Neuron (in vitro differentiated cells): ENCODE results near the gene TSPO2.

ENCODE experiments used
- H2AFZ ChIP-seq: one replicate; pipeline ENCODE4 v1.6.1; 2013; ENCODE audit warnings: low read depth, mild to moderate bottlenecking, inconsistent platforms, low read length, moderate library complexity
- H3K27me3 ChIP-seq: one replicate; pipeline ENCODE4 v1.6.1; 2013; ENCODE audit warnings: low read length; ENCODE audit not compliant: insufficient read depth
- H3K36me3 ChIP-seq: one replicate; pipeline ENCODE4 v1.6.1; 2013; ENCODE audit warnings: low read length; ENCODE audit not compliant: insufficient read depth
- H3K4me1 ChIP-seq: one replicate; pipeline ENCODE4 v1.6.1; 2013; ENCODE audit warnings: low read length; ENCODE audit not compliant: insufficient read depth
- H3K4me3 ChIP-seq: 2 replicates; pipeline ENCODE4 v1.5.1; 2013; ENCODE audit warnings: mild to moderate bottlenecking, low read length, moderate library complexity
- H3K9me3 ChIP-seq: one replicate; pipeline ENCODE4 v1.6.1; 2013; ENCODE audit warnings: low read length

The TSPO2 gene

DNA sequence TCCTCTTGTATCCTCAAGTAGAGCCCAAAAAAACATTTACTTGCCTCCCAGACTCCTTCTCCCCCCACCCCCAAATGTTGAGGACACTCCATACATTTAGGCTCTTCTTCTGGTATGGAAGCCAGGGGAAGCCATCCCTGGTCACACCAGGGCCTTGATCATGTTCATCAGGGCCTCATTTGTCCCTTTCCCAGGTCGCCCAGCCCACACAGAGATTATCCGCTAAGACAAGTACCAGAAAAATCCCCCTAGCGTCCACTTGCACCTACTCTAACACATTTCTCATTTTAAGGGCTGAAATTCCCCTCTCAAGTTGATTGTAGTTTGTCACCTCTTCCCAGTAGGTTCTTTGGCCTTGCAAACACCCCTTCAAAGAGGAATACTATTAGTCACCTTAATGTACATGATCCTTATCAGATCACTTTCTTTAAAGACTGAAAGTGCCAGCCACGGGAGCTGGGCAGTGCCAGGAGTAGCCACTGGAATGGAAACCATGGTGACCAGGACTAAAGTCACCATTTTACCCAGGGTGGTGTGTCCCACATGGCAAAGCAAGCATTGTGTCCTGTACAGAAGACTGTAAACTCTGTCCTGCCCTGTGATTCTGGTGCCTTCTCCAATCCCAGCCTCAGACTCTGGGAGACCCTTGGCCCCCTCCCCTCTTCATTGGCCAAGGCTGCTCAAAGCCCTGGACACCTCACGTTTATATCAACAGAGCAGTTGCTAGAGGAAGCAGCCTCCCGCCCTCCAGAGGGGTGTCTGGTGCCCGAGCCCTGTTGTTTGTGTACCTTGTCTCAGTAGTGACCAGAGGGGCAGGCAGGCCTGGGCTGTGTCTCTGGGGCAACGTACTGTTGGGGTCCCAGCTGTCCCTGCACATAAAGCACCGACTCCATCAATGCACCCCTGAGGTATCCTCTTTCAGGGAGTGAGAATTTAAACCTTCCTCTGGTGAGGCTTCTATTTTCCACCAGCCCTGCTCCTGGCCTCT lies 5.8 kb downstream of the TSPO2 start:
- Histone ChIP-seq H3K9me3 (no peaks in the 10 kb centered on the region), H3K4me1 (peaks cover 4% of the 10 kb centered on the region), H2AFZ (no peak overlapping the region), H3K36me3 (no peaks in the 10 kb centered on the region), H3K27me3 (no peaks in the 10 kb centered on the region), H3K4me3 (no peak overlapping the region)

DNA sequence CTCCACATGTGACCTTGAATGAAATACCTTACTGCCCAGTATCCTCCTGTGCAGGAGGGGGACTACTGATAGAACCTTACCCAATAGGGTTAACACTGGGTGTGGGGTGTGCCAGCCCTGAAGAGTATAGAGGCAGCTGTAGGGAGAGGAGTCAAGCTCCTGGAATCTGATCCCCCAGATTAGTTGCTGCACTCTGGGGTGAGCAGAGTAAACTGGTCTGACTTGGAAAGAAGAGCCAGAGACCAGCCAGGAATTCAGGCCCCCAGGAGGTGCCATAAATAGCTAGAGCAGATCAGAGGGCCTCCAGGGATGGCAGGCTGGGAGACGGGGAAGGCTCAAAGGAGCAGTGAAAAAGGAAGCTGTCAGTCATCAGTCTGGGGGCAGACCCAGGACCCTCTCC lies 7.3 kb downstream of the TSPO2 start:
- Histone ChIP-seq H3K4me1 (peaks cover 4% of the 10 kb centered on the region), H3K9me3 (no peaks in the 10 kb centered on the region), H3K27me3 (no peaks in the 10 kb centered on the region)

DNA sequence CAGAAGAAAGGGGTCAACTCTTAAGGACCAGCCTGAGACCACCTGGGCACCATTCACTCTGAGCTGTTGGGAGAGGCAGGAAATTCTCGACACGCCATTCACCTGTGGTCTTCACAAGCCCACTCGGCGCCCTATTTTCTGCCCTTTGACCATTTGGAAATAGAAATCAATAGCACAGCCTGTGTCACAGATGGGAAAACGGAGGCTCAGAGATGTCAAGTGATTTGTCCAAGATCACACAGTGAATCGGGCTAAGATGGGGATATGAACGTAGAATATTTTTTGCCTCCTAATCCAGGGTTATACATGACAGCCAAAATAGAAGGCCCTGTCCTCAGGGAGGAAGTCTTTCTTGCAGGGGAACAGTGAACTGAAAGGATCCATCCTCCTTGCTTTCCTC lies 7.7 kb downstream of the TSPO2 start:
- Histone ChIP-seq H3K4me1 (peaks cover 4% of the 10 kb centered on the region), H2AFZ (no peak overlapping the region), H3K27me3 (no peaks in the 10 kb centered on the region), H3K9me3 (no peaks in the 10 kb centered on the region), H3K4me3 (no peak overlapping the region), H3K36me3 (no peaks in the 10 kb centered on the region)

More for the DNA sequence above, 7.3 kb downstream of the TSPO2 start:
- Histone ChIP-seq H3K36me3 (no peaks in the 10 kb centered on the region), H2AFZ (no peak overlapping the region), H3K4me3 (no peak overlapping the region)

DNA sequence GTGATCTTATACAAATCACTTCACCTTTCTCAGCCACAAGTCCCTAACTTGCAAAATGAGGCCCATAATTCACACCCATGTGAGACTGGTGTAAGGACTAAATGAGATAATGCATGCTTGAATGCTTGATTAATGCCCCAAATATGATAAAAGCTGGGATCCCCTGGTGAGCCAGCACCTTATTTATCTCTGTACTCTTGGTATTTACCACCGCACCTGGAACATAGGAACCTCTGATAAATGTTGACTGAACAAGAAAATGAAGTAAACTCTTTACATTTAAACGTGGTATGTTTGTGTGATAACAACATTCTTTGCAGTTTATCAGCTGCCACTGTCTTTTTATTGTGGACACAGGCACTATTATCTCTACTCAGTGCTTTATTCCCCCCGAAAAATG lies 8.3 kb downstream of the TSPO2 start:
- H3K27me3 ChIP-seq, result no peaks in the 10 kb centered on the region
- no peaks in the 10 kb centered on the region for H3K9me3 ChIP-seq
- no peak overlapping the region for H2AFZ ChIP-seq
- no peaks in the 10 kb centered on the region for H3K36me3 ChIP-seq
- no peak overlapping the region for H3K4me3 ChIP-seq
- H3K4me1 ChIP-seq, result peaks cover 4% of the 10 kb centered on the region

DNA sequence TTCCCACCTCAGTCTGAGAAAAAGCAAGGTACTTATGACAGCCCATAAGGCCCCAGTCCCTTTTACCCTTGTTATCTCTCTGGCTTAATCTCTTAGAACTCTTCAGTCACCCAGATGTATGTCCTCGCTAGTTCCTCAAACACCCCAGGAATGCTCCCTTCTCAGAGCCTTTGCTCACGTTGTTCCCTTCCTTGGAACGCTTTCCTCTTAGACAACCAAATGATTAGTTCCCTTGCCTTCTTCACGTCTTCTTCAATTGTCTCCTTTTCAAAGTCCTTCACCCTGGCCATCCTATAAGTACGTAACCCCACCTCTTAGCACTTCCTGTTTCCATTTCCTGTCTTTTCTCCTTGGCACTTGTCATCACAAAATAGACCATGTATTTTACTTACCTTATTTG lies 9.6 kb downstream of the TSPO2 start:
- no peaks in the 10 kb centered on the region for H3K36me3 ChIP-seq
- peaks cover 4% of the 10 kb centered on the region for H3K4me1 ChIP-seq
- no peak overlapping the region for H3K4me3 ChIP-seq
- no peaks in the 10 kb centered on the region for H3K27me3 ChIP-seq
- H3K9me3 ChIP-seq, result no peaks in the 10 kb centered on the region
- H2AFZ ChIP-seq, result no peak overlapping the region

DNA sequence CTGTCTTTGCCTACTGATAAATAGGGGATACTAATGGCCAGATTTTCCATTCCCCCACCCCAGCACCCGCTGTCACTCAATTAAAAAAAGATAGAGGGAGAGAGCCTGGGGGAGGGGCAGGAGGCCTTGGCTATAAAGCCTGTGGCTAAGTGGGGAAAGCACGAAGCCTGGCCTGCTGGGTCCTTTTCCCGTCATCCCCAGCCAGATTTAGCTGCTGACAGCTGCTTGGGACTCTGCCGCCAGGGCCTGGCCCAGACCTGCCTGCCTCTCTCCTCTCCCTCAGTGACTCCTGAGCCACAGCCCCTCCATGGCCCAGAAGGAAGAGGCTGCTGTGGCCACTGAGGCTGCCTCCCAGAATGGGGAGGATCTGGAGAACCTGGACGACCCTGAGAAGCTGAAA lies 10.8 kb downstream of the TSPO2 start, which contains the start of gene APOBEC2:
APOBEC2 (plus strand) TSS at position 162 of the 400 bp plus-strand sequence; CDS start at position 308, 146 bp downstream.
- Histone ChIP-seq H3K4me1 (peaks cover 4% of the 10 kb centered on the region), H3K36me3 (no peaks in the 10 kb centered on the region), H3K27me3 (no peaks in the 10 kb centered on the region), H2AFZ (no peak within 1 kb of the TSS), H3K4me3 (no peak within 1 kb of the TSS), H3K9me3 (no peaks in the 10 kb centered on the region)

DNA sequence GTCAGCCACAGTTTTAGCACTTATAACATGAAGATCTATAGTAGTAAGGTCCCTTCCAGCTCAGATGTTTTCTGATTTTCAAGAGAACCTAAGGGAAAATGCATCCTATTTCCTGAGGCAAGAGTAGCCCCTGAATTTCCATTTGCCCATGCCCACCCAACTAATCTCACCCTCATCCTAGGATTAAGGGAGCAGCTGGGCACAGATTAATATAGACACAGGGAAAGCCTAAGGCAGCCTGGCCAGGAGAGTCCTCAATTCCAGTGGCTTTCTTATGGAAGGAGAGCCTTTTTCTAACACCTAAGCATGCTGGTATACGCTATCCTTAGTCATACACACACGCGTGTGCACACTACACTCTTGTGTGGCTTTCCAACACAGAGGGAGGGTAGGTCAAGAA lies 12.2 kb downstream of the TSPO2 start:
- Histone ChIP-seq H2AFZ (no peak overlapping the region), H3K4me1 (peaks cover 4% of the 10 kb centered on the region), H3K27me3 (no peaks in the 10 kb centered on the region), H3K4me3 (no peak overlapping the region), H3K36me3 (no peaks in the 10 kb centered on the region), H3K9me3 (no peaks in the 10 kb centered on the region)

DNA sequence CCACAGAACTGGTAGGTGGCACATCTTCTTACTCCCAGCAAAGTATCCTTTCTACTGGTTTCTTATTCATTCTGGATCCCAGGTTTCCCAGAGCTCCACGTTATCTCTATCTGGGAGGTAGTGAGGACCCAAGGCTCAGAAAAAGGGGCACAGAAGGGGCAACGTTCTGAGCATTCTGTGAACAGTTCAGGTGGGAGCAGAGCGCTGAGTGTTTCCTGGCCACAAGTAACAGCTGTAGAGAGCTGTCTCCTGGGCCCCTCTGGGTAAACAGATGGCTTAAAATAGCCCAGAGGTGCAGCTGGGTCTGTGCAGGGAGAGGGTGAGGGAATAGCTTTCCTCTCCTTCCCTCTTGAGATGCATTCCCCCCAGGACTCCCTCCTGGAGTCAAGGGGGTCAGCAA lies 12.9 kb downstream of the TSPO2 start:
- Histone ChIP-seq H3K4me1 (no peaks in the 10 kb centered on the region), H3K9me3 (no peaks in the 10 kb centered on the region), H3K36me3 (no peaks in the 10 kb centered on the region), H3K4me3 (no peak overlapping the region), H3K27me3 (no peaks in the 10 kb centered on the region), H2AFZ (no peak overlapping the region)

DNA sequence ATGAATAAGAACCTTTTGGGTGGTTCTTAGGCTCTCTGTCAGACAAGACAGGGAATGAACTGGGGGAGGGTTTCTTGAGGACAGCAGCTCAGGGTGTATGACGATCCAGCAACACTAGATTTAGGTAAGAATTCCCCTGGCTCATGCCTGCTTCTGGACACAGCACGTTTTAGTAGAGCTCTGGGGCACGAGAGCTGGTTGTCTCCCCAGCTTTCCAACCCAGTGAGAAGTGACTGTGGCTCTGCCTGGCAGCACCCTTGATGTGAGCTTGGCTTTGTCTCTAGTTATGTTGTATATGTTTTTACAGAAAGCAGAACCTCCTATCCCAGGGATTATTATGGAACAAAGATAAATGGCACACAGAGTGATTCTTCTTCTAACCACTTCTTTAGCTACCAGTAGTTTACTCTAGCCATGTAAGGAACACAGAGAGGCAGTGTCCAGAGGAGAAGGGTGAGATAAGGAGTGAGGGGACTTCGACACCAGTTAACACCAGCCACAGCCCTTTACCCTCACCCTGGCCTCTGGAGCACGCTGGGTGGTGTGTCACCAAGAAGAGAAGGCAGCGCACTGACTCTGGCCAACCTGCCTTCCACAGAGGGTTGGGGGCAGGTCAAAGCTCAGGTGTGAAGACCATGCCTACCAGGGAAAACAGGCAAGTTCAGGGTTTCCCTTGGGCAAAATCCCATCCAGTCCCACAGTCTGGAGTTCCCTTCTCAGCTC lies 14.7 kb downstream of the TSPO2 start:
- no peaks in the 10 kb centered on the region for H3K4me1 ChIP-seq
- no peaks in the 10 kb centered on the region for H3K9me3 ChIP-seq
- H3K36me3 ChIP-seq, result peaks cover 4% of the 10 kb centered on the region
- H3K27me3 ChIP-seq, result no peaks in the 10 kb centered on the region
- H3K4me3 ChIP-seq, result no peak overlapping the region
- no peak overlapping the region for H2AFZ ChIP-seq

DNA sequence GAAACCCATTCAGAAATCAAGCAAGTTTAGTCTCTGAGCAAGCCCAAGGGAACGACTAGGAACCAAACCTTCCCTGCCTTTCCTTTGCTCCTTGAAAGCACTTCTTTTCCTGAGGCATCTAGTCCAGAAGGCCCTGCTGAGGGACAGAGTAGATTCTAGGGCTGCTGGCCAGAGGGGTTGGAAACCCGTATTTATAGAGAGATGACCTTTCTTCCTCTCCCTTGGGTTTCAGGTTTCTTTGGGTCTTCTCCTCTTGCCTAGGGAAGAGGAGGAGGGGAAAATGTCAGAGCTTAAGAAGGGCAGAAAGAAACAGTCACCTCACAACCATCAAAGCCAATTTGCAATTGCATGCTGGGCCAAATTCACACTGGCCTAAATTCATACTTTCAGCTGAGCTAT lies 16.5 kb downstream of the TSPO2 start:
- H3K4me1 ChIP-seq, result no peaks in the 10 kb centered on the region
- no peaks in the 10 kb centered on the region for H3K9me3 ChIP-seq
- no peak overlapping the region for H3K4me3 ChIP-seq
- peaks cover 6% of the 10 kb centered on the region for H3K36me3 ChIP-seq
- no peaks in the 10 kb centered on the region for H3K27me3 ChIP-seq
- H2AFZ ChIP-seq, result no peak overlapping the region

DNA sequence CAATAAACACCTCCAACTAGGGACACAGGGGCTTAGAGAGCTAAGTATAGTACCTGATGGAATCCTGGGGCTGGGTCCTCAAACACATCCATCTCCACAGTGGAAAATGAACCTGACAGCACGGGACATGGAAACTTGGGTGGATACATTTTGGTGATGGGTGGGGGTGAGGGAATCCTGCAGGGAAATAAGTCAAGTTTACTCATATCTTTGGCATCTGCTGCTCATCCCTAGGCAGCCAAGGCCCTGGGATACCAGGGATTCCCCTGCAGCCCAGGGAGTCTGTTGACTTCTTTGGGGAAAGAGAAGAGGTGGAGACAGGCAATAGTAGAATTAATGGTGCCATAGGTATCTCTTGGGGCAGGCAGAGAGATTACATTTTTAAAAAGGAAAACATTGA lies 17.3 kb downstream of the TSPO2 start:
- no peaks in the 10 kb centered on the region for H3K27me3 ChIP-seq
- no peaks in the 10 kb centered on the region for H3K9me3 ChIP-seq
- H3K4me3 ChIP-seq, result no peak overlapping the region
- peaks cover 13% of the 10 kb centered on the region for H3K36me3 ChIP-seq
- no peak overlapping the region for H2AFZ ChIP-seq
- H3K4me1 ChIP-seq, result no peaks in the 10 kb centered on the region

DNA sequence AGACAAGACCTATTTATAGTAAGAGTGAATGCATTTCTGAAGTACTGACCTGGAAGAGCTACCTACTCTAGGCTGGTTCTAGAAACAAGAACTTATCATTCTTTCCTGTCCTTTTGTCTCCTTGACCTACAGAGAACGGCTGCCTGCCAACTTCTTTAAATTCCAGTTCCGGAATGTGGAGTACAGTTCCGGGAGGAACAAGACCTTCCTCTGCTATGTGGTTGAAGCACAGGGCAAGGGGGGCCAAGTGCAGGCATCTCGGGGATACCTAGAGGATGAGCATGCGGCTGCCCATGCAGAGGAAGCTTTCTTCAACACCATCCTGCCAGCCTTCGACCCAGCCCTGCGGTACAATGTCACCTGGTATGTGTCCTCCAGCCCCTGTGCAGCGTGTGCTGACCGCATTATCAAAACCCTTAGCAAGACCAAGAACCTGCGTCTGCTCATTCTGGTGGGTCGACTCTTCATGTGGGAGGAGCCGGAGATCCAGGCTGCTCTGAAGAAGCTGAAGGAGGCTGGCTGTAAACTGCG lies 19.0 kb downstream of the TSPO2 start:
- Histone ChIP-seq H3K4me1 (no peaks in the 10 kb centered on the region), H3K4me3 (no peak overlapping the region), H3K27me3 (no peaks in the 10 kb centered on the region), H2AFZ (no peak overlapping the region), H3K36me3 (peaks cover 26% of the 10 kb centered on the region), H3K9me3 (no peaks in the 10 kb centered on the region)

DNA sequence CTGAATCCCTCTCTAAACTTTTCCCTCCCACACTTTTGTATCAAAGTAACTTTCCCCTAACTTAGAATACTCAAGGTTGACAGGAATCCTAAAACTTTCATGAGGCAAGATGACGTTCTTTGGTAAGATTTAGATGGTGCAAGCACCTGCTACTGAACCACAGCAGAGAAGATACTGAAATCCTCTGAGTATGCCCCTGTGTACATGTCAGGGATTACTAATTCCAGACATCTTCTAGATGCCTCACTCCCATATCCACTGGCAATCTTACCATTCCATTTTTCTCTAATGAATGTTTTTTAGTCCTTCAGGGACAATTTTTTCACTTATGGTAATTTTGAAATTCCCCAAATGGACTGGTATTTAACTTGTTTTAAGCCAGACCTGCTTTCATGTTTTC lies 19.8 kb downstream of the TSPO2 start:
- H3K27me3 ChIP-seq, result no peaks in the 10 kb centered on the region
- no peak overlapping the region for H2AFZ ChIP-seq
- no peaks in the 10 kb centered on the region for H3K9me3 ChIP-seq
- H3K4me3 ChIP-seq, result no peak overlapping the region
- H3K36me3 ChIP-seq, result peaks cover 29% of the 10 kb centered on the region
- no peaks in the 10 kb centered on the region for H3K4me1 ChIP-seq
